Liver (tissue), 3 donors: ENCODE results near the gene SS18L1.

Experiments used
- ATF3 ChIP-seq: IDR thresholded peaks from 2 replicates; pipeline ENCODE4 v1.6.1; 2016; ENCODE audit warnings: antibody characterized with exemption
- CTCF ChIP-seq: fragments of 150-350 bp; IDR thresholded peaks from 2 replicates; pipeline ENCODE4 v1.5.1; 2017; ENCODE audit warnings: improper control_type of control experiment, low read depth, low read length; ENCODE audit not compliant: missing input control
- EGR1 ChIP-seq, 2 donors: IDR thresholded peaks; 2 replicates each; pipeline ENCODE4 v1.6.1; 2016 to 2018; ENCODE audit warnings: antibody characterized with exemption in 2 of 2, low read depth in 2 of 2
- FOXA1 ChIP-seq: IDR thresholded peaks from 2 replicates; pipeline ENCODE4 v1.6.1; 2016; ENCODE audit warnings: antibody characterized with exemption
- GABPA ChIP-seq, 2 donors: IDR thresholded peaks in 1 of 2; conservative IDR thresholded peaks in 1 of 2; 2 replicates each; pipeline ENCODE4 v1.6.1; 2016; ENCODE audit warnings: antibody characterized with exemption in 2 of 2, mild to moderate bottlenecking in 1 of 2, moderate library complexity in 1 of 2
- JUND ChIP-seq, 2 donors: IDR thresholded peaks; 2 replicates each; pipeline ENCODE4 v1.6.1; 2016; ENCODE audit warnings: antibody characterized with exemption in 2 of 2
- MAX ChIP-seq: IDR thresholded peaks from 2 replicates; pipeline ENCODE4 v1.6.1; 2016; ENCODE audit warnings: antibody characterized with exemption
- RAD21 ChIP-seq, 2 donors: IDR thresholded peaks; 2 replicates each; pipeline ENCODE4 v1.6.1; 2016; ENCODE audit warnings: antibody characterized with exemption in 2 of 2, mild to moderate bottlenecking in 2 of 2
- REST ChIP-seq: IDR thresholded peaks from 2 replicates; pipeline ENCODE4 v1.6.1; 2016; ENCODE audit warnings: antibody characterized with exemption, mild to moderate bottlenecking
- TAF1 ChIP-seq: conservative IDR thresholded peaks from 2 replicates; pipeline ENCODE4 v1.6.1; 2016; ENCODE audit warnings: antibody characterized with exemption, mild to moderate bottlenecking
- YY1 ChIP-seq: IDR thresholded peaks from 2 replicates; pipeline ENCODE4 v1.6.1; 2016; ENCODE audit warnings: antibody characterized with exemption, mild to moderate bottlenecking
- ZBTB33 ChIP-seq: IDR thresholded peaks from 2 replicates; pipeline ENCODE4 v1.6.1; 2016; ENCODE audit warnings: antibody characterized with exemption
- donor health status: healthy.
- donor health status: healthy.

- no peak for TF ChIP-seq ATF3
- TF ChIP-seq CTCF = no peak
- TF ChIP-seq MAX = no peak
- TF ChIP-seq YY1 = no peak
- TF ChIP-seq EGR1 (IDR thresholded peaks at IDR 0.05; ENCODE audit: low read depth in 2 of 2) = no peak
- no peak for TF ChIP-seq JUND (IDR thresholded peaks at IDR 0.05)
- TF ChIP-seq GABPA (IDR thresholded peaks at IDR 0.05 in 1 of 2, conservative IDR thresholded peaks at IDR 0.05 in 1 of 2) = no peak
- TF ChIP-seq FOXA1 = no peak
- no peak for TF ChIP-seq RAD21 (IDR thresholded peaks at IDR 0.05)
- TF ChIP-seq REST = no peak
- no peak for TF ChIP-seq TAF1
- TF ChIP-seq ZBTB33 = no peak
Measured at GRCh38 chr20:62158088-62158400, 14.5 kb downstream of the SS18L1 start.
